Measurements from ENCODE around the gene GCSH.

The GCSH gene

GRCh38 chr16:81099958-81100357 lies 3.8 kb upstream of the GCSH start:
- no peak for DNase-seq

GRCh38 chr16:81097230-81097629 lies 1.0 kb upstream of the GCSH start:
- DNase-seq: no peak

- no peak for DNase-seq
Observed at GRCh38 chr16:81096715-81097208, 567 bp upstream of the GCSH start.

- DNase-seq: no peak
Observed at GRCh38 chr16:81095653-81095952, 592 bp downstream of the GCSH start.

GRCh38 chr16:81094771-81095251 lies 1.4 kb downstream of the GCSH start:
- no peak for DNase-seq

GRCh38 chr16:81088836-81089235 lies 7.4 kb downstream of the GCSH start:
- DNase-seq: no peak

- no peak for DNase-seq
Observed at GRCh38 chr16:81081014-81081413, 15.2 kb downstream of the GCSH start.

- no peak for DNase-seq
Observed at GRCh38 chr16:81080233-81080632, 16.0 kb downstream of the GCSH start.

GRCh38 chr16:81077076-81077940 lies 18.9 kb downstream of the GCSH start, which contains the start of gene C16orf46:
Gene C16orf46, minus strand, starts transcription at chr16:81077238. Its CDS starts 13,283 bp downstream, at chr16:81063955.
- peak; percentile 47 for DNase-seq

- DNase-seq: peak; percentile 24
Observed at GRCh38 chr16:81076566-81077075, 19.6 kb downstream of the GCSH start.

- DNase-seq: no peak
Observed at GRCh38 chr16:81073560-81074330, 22.4 kb downstream of the GCSH start.

GRCh38 chr16:81071805-81072204 lies 24.4 kb downstream of the GCSH start:
- DNase-seq: no peak

- no peak for DNase-seq
Observed at GRCh38 chr16:81070979-81071378, 25.2 kb downstream of the GCSH start.

- DNase-seq: no peak
Observed at GRCh38 chr16:81069063-81069462, 27.1 kb downstream of the GCSH start.

GRCh38 chr16:81067166-81067565 lies 29.0 kb downstream of the GCSH start:
- no peak for DNase-seq

- DNase-seq: no peak
Observed at GRCh38 chr16:81066681-81067080, 29.5 kb downstream of the GCSH start.

- DNase-seq: no peak
Observed at GRCh38 chr16:81061871-81062608, 34.2 kb downstream of the GCSH start.

GRCh38 chr16:81061307-81061640 lies 34.9 kb downstream of the GCSH start:
- DNase-seq: no peak

GRCh38 chr16:81060576-81061306 lies 35.5 kb downstream of the GCSH start:
- no peak for DNase-seq

GRCh38 chr16:81053761-81054160 lies 42.4 kb downstream of the GCSH start:
- DNase-seq: no peak

- DNase-seq: no peak
Observed at GRCh38 chr16:81042821-81043220, 53.4 kb downstream of the GCSH start.

- no peak for DNase-seq
Observed at GRCh38 chr16:81041696-81042095, 54.5 kb downstream of the GCSH start.
